ENCODE data around the gene GJC1. TPM values are rescaled to one million over a fixed set of nuclear protein-coding genes. Genes with fewer than 3 reads are reported as not detected.

The GJC1 gene
- total and polyA plus RNA-seq, 9 donors = 1.3 to 18.4 (median 4.3) TPM

DNA sequence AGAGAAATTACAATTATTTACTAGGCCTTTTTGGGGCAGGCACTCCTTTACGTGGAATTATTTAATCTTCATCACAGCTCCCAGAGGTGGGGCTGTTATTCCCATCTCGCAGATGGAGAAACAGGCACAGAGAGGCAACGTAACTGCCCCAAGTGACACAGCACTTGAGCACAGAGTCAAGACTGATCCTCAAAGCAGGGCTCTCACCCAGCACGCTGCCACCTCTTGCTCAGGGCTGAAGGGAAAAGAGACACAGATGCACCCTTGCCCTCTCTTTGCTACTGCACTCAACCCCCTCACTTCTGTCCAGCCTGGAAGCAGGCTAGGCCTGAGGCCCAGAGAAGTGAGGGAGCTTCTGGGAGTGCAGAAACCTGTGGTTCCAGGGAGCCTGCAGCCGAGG, 66.9 kb downstream of the GJC1 start:
- intact Hi-C loops (cut with DNase I) = no loop called here
- H3K4me1 ChIP-seq (ENCODE audit: insufficient read depth) = peaks cover 4% of the 10 kb centered on the region
- TF ChIP-seq EP300 (IDR thresholded peaks at IDR 0.05) (no peak), POLR2A (IDR thresholded peaks at IDR 0.05) (no peak)
- TF ChIP-seq, protein P1, sequence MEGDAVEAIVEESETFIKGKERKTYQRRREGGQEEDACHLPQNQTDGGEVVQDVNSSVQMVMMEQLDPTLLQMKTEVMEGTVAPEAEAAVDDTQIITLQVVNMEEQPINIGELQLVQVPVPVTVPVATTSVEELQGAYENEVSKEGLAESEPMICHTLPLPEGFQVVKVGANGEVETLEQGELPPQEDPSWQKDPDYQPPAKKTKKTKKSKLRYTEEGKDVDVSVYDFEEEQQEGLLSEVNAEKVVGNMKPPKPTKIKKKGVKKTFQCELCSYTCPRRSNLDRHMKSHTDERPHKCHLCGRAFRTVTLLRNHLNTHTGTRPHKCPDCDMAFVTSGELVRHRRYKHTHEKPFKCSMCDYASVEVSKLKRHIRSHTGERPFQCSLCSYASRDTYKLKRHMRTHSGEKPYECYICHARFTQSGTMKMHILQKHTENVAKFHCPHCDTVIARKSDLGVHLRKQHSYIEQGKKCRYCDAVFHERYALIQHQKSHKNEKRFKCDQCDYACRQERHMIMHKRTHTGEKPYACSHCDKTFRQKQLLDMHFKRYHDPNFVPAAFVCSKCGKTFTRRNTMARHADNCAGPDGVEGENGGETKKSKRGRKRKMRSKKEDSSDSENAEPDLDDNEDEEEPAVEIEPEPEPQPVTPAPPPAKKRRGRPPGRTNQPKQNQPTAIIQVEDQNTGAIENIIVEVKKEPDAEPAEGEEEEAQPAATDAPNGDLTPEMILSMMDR (IDR thresholded peaks at IDR 0.05) = no peak
- no peak overlapping the region for H3K27ac ChIP-seq
- no peaks in the 10 kb centered on the region for H3K36me3 ChIP-seq
- H3K27me3 ChIP-seq = no peaks in the 10 kb centered on the region
- WGBS, 3 donors = 81 to 84% (median 83%) methylated on average over 5 of the region's 5 CpGs
- no peak overlapping the region for H3K4me3 ChIP-seq
- DNase-seq = no peak
- H3K9me3 ChIP-seq = no peaks in the 10 kb centered on the region

DNA sequence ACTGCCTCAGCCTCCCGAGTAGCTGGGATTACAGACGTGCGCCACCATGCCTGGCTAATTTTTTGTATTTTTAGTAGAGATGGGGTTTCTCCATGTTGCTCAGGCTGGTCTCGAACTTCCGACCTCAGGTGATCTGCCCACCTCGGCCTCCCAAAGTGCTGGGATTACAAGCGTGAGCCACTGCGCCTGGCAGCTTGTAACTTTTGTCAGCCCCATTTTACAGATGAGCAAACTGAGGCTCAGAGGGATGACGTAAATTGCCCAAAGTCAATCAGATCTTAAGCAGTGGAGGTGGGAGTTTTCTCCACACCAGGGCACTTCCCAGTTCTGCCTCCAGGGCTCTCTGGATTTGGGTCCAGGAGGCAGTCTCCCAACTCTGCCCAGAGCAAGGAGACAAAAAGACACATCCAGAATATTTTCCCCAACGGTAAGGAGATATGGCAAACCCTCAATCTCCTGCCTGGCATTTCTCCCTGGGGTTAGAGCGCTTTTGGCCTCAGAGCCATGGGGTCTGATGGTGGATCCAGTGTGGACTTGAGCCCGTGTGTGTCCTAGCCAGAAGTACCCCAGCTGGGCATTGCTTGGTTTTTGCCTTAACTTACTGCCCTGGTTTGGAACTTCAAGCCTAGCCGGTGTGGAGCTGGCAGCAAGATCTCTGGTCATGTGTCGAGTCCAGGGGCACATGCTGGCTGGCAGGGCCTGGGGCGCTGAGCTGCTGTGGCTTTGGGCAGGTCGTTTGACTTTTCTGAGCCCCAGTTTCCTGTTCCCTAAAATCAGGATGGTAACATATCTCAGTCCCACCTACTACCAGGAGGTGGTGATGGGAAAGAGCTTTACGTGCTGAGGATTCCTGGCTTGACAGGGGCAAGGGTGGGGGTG, 67.9 kb downstream of the GJC1 start:
- Histone ChIP-seq H3K27me3 (no peaks in the 10 kb centered on the region), H3K9me3 (no peaks in the 10 kb centered on the region), H3K36me3 (no peaks in the 10 kb centered on the region), H3K4me3 (no peak overlapping the region), H3K4me1 (ENCODE audit: insufficient read depth) (peaks cover 4% of the 10 kb centered on the region), H3K27ac (no peak overlapping the region)
- intact Hi-C loops (cut with DNase I) = no loop called here
- 72 to 78% (median 76%) methylated on average over 17 of the region's 17 CpGs for WGBS, 3 donors
- no peak for DNase-seq
- TF ChIP-seq EP300 (IDR thresholded peaks at IDR 0.05) = no peak
- TF ChIP-seq POLR2A (IDR thresholded peaks at IDR 0.05) = no peak
- TF ChIP-seq, protein P1 (IDR thresholded peaks at IDR 0.05) = no peak

DNA sequence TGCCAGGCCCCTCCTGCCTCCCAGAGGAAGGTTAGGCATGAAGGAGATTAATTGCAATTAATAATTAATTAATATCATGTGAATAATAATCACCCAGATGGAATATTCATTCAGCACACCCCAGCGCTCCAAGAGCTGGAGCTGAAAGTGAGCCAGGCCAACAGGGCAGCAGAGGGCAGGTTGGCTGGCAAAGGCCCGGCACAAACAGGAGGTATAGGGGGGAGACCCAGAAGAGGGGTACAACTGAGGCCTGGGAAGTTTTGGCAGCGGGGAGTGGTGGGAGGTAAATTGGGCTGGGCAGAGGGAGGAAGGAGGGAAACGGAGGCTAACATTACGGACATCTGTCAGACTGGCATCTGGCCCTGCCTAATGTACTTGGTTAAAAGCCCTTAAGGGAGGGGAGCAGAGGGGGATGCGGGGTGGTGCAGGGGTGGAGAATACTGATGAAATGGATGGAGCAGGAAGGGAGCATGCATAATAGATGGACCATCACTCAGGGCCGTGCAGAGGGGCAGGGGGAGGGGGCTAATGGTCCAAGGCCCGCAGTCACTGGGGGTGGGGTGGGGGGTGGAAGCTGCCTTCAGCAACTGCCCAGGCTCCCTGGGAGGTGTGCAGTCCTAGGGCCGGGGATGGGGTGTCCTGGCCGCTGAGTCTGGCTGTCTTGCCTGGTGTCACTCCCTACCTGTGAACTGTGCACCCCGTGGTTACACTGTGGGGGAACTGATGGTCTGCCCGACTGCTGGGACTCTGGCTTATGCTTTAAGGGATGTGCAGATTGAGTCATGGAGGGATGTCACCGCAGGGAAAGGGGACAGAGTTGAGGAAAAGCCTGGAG, 69.4 kb downstream of the GJC1 start:
- H3K36me3 ChIP-seq = no peaks in the 10 kb centered on the region
- no peak overlapping the region for H3K27ac ChIP-seq
- no peaks in the 10 kb centered on the region for H3K27me3 ChIP-seq
- no peaks in the 10 kb centered on the region for H3K9me3 ChIP-seq
- H3K4me1 ChIP-seq (ENCODE audit: insufficient read depth) = peaks cover 4% of the 10 kb centered on the region
- intact Hi-C loops (cut with DNase I) = no loop called here
- DNase-seq = no peak
- no peak overlapping the region for H3K4me3 ChIP-seq
- no peak for TF ChIP-seq POLR2A (IDR thresholded peaks at IDR 0.05)
- 79 to 88% (median 82%) methylated on average over 13 of the region's 13 CpGs for WGBS, 3 donors

DNA sequence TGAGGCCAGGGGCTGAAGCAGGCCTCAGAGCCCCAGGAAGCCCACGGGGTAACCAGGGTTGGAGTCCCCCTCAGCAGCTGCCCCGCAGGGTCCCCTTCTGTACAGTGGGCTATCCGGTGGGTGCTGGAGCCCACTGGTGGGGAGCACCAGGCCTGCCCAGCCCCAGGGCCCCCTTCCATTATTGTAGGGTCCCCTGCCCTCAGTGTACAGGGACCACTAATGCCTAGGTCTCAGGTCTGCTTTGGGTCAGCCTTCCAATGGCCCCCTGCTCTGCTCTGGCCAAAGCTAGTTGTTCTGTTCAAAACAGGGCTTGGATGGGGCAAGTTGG, 70.2 kb downstream of the GJC1 start:
- intact Hi-C loops (cut with DNase I) = no loop called here
- no peaks in the 10 kb centered on the region for H3K27me3 ChIP-seq

More for the DNA sequence above, 70.2 kb downstream of the GJC1 start:
- Histone ChIP-seq H3K36me3 (no peaks in the 10 kb centered on the region), H3K4me3 (no peak overlapping the region), H3K9me3 (no peaks in the 10 kb centered on the region), H3K4me1 (ENCODE audit: insufficient read depth) (peaks cover 4% of the 10 kb centered on the region), H3K27ac (no peak overlapping the region)
- TF ChIP-seq POLR2A (IDR thresholded peaks at IDR 0.05) = no peak
- TF ChIP-seq EP300 (IDR thresholded peaks at IDR 0.05) = no peak
- TF ChIP-seq, protein P1 (IDR thresholded peaks at IDR 0.05) = no peak
- WGBS, 3 donors = 54 to 100% (median 63%) methylated on average over 1 to 3 of the region's 3 CpGs
- no peak for DNase-seq

All from ovary (tissue), 9 donors.